HL-60/S4 treated with retinoic acid at 250 ng/mL for 4 days and 3 days (cell line): Measurements from ENCODE around the gene ANAPC5.

ENCODE experiments used
- in situ Hi-C: fragments of 300-500 bp; cut with MboI; formaldehyde crosslinking; loops from 2 replicates; pipeline ENCODE4 v1.7.0; 2022; ENCODE audit warnings: low sequenced_read_pairs

The ANAPC5 gene

DNA sequence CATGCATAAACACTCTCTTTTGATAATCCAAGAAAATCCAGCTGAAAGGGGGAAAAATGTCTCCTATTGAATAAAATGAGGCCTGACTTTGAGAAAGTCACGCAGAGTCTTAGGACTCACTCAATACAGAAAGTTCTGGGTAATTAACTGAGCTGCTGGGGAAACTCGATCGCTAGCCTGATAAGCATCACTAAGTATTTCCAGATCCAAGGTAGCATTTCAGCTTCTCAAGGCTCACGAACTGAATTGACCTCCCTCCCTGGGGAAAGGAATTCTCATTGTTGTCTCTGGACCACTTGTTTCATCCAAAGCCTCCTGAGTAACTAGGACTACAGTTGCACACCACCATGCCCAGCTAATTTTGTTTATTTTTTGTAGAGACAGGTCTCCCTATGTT is 13.8 kb upstream of the ANAPC5 start:
- in situ Hi-C loops = no loop called here

DNA sequence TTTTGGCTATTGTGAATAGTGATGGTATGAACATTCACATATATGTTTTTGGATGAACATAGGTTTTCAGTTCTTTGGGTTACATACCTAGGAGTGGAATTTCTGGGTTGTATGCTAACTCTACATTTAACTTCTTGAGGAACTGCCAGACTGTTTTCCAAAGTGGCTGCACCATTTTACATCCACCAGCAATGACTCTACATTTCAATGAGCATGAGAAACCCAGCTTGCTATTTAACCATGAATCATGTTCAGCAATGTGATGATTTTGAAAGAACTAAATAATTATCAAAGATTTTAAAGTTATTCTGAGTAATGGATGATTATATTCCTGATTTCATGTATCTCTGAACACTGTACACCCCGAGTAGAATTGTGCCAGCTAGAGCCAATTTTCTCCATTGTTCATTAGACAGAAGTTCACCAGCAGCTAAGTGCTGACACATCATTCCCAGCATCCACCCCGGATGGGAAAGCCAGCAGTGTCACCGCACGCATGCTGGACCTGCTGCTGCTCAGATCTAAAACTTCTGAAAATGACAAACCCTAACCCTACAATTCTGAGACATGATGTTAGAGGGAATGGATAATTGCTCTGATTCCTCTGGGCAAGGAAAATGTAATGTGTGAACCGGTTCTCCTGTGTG is 13.3 kb upstream of the ANAPC5 start:
- in situ Hi-C loops = no loop called here

DNA sequence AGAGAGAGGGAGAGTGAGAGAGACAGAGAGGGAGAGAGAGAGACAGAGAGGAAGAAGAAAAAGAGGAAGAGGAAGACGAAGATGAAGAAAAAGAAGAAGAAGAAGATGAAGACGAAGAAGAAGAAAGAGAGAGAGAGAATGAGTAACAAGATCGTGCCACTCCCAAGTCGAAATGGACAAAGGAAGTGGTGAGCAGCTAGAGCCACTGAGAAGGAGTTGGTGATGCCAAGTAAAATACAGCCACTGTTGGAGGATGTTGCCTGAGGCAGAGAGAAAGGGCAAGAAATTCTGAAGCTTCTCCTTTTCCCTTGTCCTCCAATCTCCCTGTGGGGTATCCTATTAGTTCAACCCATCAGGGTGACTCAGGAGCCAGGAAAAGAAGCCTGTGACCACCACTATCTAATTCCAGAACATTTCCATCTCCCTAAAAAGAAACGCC is 12.5 kb upstream of the ANAPC5 start:
- in situ Hi-C loops = no loop called here

DNA sequence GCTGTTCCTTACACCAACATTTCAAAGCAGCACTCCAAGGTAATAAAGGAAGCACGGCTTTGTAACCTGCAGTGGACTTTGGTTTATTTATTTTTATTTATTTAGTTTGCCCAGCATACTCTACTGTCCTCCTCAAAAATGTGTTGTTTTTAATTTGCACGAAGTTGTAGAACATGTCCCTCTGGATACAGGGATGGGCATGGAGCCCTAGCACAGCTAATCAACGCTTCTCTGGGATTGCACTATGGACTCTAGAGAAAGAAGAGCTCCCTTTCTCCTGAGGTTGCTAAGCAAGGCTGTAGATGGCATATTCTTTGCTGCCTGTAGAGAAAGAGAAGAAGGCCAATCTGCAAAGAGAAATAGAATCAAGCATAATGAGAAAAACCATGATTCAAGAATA is 5.9 kb upstream of the ANAPC5 start:
- in situ Hi-C loops = no loop called here

DNA sequence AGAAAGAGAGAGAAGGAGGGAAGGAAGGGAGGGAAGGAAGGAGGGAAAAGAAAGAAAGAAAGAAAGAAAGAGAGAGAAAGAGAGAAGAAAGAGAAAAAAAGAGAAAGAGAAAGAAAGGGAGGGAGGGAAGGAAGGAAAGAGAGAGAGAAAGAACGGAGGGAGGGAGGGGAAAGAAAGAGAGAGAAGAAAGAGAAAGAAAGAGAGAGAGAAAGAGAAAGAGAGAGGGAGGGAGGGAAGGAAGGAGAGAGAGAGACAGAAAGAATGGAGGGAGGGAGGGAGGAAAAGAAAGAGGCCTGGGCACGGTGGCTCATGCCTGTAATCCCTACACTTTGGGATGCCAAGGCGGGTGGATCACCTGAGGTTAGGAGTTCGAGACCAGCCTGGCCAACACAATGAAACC is 5.1 kb upstream of the ANAPC5 start:
- in situ Hi-C loops = no loop called here

DNA sequence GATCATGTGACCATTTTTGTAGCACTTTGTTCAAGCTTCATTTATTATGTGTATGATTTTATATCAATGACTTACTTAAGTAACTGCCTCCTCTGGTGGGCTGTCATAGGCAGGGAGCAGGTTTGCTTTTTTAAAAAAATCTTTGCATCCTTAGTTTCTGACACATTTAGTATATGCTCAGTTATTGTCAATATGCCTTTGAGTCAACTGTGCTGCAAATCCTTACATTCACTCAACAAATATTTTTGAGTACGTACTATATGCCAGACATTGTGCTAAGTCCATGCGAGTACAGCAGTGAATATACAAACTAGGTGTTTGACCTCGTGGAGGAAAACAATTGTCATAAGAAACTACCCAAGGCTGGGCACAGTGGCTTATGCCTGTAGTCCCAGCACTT is 4.4 kb upstream of the ANAPC5 start:
- in situ Hi-C loops = no loop called here

DNA sequence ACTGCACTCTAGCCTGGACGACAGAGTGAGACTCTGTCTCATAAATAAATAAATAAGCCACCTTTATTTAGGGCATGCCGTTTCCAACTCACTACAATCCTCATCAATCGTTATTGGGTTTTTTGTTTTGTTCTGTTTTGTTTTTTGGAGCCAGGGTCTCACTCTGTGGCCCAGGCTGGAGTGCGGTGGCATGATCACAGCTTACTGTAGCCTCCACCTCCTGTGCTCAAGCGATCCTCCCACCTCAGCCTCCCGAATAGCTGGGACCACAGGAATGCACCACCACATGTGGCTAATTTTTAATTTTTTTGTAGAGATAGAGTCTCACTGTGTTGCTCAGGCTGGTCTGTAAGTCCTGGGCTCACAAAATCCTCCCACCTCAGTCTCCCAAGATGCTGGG is 3.6 kb upstream of the ANAPC5 start:
- in situ Hi-C loops = no loop called here

DNA sequence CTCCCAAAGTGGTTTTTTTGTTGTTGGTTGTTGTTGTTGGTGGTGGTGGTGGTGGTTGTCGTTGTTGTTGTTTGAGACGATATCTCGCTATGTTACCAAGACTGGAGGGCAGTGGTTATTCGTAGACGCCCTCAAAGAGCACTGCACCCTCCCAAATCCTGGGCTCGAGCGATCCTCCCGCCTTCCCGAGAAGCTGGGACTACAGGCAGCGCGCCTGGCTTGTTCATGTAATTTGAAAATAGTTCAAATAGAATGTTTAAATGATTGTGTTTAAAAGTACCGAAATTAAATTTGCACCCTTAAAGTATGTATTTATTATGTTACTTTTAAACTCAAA is 439 bp upstream of the ANAPC5 start:
- in situ Hi-C loops = no loop called here

DNA sequence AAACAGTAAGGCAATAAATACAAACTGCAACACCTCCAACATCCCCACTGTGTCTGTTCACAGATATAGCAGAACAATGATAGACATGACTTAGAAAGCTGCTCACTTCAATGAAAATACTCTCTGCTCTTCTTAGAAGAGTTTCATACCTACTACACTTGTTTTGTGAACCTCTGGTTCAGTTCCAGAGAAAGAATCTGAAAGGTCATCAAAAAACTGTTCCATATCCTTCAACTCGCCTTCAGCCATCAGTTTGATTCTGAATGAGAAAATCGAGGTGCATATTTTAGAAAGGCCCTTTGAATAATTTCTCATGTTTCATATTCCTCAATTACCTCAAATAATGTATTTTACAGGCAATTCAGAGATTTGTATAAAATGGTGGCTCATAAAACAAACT is 5.5 kb downstream of the ANAPC5 start:
- in situ Hi-C loops = no loop called here

DNA sequence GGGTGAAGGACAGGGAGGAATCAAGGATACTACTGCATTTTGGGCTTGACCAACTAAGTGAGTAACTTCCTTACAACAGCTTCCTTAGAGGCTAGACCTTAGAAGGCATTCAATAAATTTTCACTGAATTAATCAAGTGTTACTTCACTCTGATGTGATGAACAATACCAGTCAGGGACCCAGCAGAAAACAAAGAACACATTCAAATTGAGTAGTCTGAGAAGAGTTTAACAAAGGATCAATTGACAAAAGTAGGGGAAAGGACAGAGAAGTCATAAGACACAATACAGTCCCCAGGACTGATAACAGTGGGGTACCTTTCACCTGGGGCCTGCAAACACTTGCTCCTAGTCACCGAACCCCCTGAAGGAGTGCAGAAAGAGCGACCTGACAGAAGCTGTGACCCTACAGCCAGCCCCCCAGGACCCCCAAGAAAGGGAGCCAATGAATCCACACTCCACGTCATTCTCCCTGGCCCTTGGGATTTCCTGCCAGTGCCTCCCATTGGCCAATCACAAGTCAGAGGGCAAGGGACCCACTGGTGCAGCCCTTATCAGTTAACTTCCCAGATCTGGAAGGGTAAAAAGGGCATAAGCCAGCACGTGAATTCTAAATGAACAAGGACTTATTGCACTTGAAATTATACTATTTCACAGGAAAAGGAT is 6.9 kb downstream of the ANAPC5 start:
- in situ Hi-C loops = no loop called here

DNA sequence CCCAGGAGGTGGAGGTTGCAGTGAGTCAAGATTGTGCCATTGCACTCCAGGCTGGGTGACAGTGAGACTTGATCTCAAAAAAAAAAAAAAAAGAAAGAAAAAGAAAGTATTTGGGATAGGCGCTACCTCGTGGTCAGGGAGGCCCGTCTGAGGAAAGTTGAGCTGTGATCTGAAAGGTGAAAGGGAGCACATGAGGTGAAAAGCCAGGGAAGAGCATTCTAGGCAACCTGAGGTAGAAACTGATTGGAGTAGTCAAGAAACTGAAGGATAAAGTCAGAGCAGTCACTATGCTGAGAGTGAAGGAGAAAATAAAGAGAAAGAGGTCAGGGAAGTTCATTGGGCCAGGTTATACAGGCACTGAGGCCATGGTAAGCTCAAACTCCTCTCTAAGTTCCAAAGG is 7.7 kb downstream of the ANAPC5 start:
- in situ Hi-C loops = no loop called here

DNA sequence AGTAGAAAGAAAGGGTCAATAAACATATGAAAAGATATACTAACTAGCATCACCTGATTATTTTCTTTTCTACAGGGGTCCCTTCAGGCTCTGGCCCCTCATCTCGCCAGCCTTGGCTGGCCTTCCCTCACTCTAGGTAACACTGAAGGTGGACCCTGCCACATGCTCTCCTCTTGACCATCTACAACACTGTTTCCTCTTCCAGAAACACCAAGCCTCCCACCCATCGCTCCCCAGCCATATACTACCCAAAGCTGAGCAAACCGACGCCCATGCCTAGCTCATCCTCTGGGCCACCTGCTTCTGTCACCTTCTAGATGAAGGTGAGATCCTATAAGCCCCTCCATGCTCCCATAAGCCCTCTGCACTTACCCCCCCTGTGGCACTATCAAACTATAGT is 14.8 kb downstream of the ANAPC5 start:
- in situ Hi-C loops = no loop called here

DNA sequence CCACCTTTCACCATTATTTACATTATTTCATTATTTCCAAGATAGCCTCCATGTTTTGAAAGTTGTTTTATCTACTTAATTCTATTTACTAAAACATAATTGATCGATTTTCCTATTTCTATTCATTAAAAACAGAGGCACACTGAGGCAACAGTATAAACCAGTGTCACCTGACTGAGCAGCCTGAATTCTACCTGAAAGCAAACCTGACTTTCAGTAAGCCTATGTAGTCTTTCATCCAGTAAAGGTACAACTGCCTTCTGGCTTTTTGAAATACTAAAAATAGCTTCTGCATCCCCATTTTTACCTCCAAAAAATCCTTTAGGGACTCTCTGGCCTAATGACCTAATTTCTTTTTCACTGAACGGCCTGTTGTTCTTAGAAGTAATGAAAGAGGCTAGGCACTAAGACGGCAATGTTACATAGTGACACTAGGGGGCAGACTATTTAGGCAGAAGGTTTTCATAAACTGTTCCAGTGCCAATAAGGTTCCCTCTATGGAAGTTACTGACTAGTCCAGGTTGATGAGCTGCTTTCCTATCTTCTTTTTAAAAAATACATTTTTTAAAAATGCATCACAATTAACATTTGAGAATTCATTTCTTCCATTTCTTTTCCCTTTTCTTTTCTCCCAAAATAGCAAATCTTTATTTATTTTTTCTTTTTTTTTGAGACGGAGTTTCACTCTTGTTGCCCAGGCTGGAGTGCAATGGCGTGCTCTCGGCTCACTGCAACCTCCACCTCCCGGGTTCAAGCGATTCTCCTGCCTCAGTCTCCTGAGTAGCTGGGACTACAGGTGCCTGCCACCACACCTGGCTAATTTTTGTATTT is 17.5 kb downstream of the ANAPC5 start:
- in situ Hi-C loops = no loop called here

DNA sequence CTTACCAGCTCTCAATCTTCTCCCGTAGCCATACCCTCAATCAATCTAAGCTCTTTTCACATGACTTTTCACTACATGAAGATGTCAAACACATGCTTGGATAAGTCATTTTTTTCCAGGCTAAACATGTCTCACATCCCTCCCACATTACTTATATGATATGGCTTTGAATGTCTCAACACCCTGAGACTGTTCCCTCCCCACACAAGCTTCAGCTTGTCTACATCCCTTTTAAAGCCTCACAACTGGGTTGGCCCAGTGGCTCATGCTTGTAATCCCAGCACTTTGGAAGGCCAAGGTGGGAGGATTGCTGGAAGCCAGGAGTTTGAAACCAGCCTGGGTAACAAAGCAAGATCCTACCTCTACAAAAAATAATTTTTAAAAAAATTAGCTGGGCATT is 18.5 kb downstream of the ANAPC5 start:
- in situ Hi-C loops = no loop called here

DNA sequence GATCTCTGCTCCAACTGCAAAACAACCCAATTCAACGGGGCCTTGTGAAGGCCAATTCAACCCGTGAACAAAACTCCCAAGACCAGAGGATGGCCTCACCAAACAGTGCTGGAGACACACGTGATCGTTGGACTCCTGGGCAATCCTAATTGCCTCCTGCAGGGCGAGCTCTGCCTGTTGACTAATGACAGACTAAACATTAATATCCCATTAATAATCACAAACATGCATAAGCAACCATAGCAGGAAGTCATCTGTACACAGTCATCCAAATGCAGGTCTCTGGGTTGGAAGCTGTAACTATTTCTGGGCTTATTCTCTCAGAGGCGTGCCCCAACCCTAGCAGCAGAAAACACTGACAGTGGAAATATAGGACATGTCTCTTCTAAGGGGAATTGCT is 21.0 kb downstream of the ANAPC5 start:
- in situ Hi-C loops = no loop called here

DNA sequence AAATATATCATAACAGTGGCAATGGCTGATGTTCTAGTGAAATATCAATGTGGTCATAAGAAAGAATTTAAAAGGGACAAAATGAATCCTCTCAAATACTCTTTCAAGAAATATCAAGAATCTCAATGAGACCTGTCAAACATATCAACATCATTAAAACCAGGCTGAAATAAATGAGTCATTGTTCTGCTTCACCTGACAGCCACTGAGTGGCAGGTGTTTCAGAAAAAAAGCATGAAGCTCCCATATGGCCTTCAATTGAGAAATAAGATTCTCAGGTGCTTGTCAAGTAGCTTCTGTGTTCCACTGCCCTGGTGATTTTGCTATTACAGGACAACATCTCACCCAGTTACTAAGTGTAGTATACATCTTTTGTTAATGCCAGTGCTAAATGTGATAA is 21.5 kb downstream of the ANAPC5 start:
- in situ Hi-C loops = no loop called here

DNA sequence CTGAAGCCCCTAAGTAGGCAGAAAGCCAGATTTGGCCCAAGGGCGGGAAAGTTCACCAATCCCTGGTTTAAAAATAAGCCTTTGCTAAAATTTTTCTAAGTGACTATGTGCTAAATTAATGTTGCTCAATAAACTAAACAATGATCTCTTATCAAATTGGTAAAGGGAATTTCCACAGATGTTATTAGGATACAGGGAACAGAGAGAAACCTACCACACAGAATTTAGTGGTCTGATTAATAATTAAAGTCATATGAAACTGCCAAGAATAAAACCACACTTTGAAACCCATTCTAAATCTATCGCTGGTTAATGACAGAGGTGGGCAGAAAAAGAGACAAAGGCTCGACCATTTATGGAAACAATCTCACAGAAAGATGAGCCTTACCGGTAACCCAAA is 22.0 kb downstream of the ANAPC5 start:
- in situ Hi-C loops = no loop called here

DNA sequence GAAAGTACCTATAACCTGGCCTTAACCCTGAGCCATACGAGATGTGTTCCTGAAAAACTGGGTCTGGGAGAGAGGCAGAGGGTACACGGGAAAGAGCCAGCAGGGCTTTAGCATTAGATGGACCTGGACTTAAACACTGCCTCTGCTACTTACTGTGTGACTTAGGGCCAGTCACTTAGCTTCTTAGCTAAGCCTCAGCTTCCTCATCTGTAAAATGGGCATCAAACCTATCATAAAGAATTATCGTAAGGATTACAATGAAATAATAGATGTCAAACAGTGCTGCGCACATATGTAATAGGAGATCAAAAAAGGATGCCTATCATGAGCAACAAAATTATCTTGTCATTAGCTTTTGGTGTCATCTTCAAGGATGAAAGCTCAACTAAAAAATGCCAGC is 23.6 kb downstream of the ANAPC5 start:
- in situ Hi-C loops = no loop called here

DNA sequence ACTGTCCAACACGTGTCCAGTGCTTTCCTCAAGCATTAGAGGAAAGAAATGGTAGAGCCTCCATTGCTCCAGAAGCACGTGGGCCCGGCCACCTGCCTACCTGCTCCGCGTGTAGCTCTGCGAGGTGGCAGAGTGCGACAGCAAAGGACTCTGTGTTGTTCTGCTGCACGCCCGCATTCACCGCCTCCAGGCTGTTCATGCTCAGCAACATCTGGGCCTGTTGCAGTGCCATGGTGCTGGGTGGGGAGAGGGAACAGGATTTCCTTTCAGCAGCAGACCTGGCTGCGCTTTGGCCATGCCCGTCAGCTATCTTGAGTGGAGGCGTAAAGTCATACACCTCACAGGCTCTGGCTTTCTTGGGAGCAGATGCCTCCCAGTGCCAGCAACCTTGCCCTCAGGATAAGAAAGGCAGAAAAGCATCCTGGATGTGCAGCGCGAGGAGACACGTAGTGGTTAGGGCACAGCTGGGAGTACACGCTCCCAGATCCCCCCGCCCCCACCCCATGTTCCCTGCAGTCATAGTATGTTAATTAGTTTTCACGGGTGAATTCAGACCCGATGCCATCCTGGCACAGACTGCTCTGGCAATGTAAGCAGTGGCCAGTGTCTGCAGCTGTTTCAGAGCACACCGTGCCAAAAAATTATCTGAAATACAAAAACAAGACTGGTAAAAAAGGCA is 25.1 kb downstream of the ANAPC5 start:
- in situ Hi-C loops = no loop called here

DNA sequence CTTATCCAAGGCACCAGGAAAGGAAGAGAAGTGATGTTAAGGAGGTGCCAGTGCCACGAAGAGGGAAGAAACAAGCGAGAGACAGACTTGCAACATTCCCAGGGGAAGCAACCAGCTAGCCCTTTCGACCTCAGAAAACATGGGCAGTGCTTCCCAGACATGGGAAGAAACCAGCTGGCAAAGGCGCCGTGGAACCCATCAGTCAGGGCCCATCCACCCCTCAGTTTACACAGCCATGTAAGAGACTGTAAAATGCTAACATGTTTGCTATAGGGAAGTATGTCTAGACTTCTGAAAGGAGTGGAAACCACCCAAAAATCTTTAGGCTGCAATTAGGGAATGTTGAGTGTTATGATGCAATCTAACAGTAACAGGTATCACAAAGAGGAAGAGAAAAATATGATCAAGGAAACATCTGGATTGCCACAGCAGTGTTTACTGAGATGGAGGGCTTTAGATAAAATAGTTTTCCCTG is 26.3 kb downstream of the ANAPC5 start:
- in situ Hi-C loops = no loop called here

DNA sequence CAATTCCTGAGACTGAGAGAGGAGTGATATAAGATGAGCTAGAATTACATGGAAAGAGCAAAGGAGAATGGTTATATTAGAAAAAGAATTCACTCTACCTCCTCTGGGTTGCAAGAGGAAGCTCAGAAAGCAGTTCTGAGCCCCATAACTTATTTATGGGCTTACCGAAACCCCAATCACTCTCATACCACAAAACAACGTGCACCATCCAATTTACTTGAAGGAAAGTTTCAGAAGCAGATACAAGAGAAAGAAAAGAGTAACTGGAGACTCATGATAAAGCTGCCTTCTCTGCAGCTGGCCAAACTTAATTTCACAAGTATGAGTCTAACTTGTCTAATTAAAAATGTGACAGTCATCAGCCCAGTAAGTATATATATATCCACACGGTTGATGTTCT is 28.3 kb downstream of the ANAPC5 start:
- in situ Hi-C loops = no loop called here

DNA sequence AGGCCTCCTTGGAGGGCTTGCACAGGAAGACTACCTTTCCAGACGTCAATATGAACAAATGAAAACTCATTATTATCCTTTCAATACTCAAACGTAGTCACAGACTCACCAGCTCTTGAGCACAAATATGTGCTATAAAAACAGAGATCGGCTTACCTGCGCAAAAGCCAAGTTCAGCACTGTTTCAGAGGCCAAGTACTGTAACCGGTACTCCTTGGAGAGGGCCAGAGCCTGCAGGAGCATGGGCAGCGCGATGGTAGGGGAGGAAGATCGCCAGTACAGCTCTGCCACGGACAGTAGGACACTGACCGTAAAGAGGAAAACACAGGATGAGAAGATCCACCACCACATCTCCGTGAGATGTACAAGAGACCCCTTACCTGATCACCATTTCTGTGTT is 34.1 kb downstream of the ANAPC5 start:
- in situ Hi-C loops = no loop called here
